ENCODE results near the gene RAET1L.

DNA sequence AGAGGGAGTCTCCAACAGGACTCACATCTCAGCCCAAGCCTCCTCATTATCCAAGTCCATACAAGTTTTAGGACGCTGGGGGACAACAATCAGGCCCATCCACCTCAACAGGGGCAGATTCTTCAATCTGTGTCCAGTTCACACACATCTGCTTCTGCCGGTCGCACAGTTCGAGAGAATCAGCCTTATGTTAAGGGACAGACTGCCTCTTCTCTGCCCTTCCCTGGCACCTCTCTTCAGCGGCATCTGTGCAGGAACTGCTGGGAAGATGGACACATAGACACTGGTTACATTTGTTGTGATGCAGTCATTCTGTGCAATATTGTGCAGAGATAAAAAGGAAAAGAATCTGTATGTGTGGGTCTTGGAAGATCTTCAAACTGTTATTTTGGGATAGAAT is 40.6 kb downstream of the RAET1L start:
- TF ChIP-seq, protein P1, sequence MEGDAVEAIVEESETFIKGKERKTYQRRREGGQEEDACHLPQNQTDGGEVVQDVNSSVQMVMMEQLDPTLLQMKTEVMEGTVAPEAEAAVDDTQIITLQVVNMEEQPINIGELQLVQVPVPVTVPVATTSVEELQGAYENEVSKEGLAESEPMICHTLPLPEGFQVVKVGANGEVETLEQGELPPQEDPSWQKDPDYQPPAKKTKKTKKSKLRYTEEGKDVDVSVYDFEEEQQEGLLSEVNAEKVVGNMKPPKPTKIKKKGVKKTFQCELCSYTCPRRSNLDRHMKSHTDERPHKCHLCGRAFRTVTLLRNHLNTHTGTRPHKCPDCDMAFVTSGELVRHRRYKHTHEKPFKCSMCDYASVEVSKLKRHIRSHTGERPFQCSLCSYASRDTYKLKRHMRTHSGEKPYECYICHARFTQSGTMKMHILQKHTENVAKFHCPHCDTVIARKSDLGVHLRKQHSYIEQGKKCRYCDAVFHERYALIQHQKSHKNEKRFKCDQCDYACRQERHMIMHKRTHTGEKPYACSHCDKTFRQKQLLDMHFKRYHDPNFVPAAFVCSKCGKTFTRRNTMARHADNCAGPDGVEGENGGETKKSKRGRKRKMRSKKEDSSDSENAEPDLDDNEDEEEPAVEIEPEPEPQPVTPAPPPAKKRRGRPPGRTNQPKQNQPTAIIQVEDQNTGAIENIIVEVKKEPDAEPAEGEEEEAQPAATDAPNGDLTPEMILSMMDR (IDR thresholded peaks at IDR 0.05), result no peak
- TF ChIP-seq POLR2A (IDR thresholded peaks at IDR 0.05), result no peak

Measured in testis (tissue), 2 donors.